ENCODE results near the gene FAM149A. TPM values are rescaled to one million over a fixed set of nuclear protein-coding genes. Genes with fewer than 3 reads are reported as not detected.

Gene FAM149A
- total RNA-seq, 2 experiments from 2014 or later, result not detected

DNA sequence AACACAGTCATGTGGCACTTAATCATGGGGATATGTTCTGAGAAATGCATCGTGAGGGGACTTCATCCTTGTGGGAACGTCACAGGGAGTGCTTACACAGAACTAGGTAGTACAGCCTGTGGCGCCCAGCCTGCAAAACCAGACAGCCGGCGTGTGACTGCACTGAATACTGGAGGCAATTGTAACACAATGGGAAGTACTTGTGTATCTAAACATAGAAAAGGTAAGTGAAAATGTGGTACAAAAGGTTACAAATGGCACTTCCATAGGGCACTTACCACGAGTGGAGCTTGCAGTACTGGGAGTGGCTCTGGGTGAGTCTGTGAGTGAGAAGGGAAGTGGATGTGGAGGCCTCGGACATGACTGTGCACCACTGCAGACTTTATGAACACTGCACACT lies 30.3 kb upstream of the FAM149A start:
- no peak overlapping the region for H3K27ac ChIP-seq (ENCODE audit: low read depth, low read length, poor library complexity, severe bottlenecking)
- H3K4me3 ChIP-seq (ENCODE audit: low read depth, low read length, poor library complexity, severe bottlenecking), result no peak overlapping the region
- no peak overlapping the region for H2AFZ ChIP-seq (ENCODE audit: low read length)
- H3K4me2 ChIP-seq (ENCODE audit: low read length), result no peak overlapping the region
- no peaks in the 10 kb centered on the region for H3K36me3 ChIP-seq (ENCODE audit: insufficient read depth, low read length)
- H3K9me3 ChIP-seq (ENCODE audit: low read length), result no peaks in the 10 kb centered on the region
- intact Hi-C loops (cut with micrococcal nuclease; ENCODE audit: unreplicated experiment), result no loop called here
- H3K79me2 ChIP-seq (ENCODE audit: insufficient read depth, low read depth, low read length), result no peaks in the 10 kb centered on the region
- no peaks in the 10 kb centered on the region for H3K4me1 ChIP-seq (ENCODE audit: insufficient read depth, low read length, poor library complexity, severe bottlenecking)
- TF ChIP-seq, protein P1, sequence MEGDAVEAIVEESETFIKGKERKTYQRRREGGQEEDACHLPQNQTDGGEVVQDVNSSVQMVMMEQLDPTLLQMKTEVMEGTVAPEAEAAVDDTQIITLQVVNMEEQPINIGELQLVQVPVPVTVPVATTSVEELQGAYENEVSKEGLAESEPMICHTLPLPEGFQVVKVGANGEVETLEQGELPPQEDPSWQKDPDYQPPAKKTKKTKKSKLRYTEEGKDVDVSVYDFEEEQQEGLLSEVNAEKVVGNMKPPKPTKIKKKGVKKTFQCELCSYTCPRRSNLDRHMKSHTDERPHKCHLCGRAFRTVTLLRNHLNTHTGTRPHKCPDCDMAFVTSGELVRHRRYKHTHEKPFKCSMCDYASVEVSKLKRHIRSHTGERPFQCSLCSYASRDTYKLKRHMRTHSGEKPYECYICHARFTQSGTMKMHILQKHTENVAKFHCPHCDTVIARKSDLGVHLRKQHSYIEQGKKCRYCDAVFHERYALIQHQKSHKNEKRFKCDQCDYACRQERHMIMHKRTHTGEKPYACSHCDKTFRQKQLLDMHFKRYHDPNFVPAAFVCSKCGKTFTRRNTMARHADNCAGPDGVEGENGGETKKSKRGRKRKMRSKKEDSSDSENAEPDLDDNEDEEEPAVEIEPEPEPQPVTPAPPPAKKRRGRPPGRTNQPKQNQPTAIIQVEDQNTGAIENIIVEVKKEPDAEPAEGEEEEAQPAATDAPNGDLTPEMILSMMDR (conservative IDR thresholded peaks at IDR 0.05; ENCODE audit: low read length), result no peak
- no peak for TF ChIP-seq EZH2phosphoT487 (IDR thresholded peaks at IDR 0.05; ENCODE audit: borderline replicate concordance, low read depth, low read length)
- no peaks in the 10 kb centered on the region for H4K20me1 ChIP-seq (ENCODE audit: insufficient read depth, low read length)
- no peak for DNase-seq (ENCODE audit: low spot score)
- POLR2A ChIA-PET, result interaction anchor here (1.0 kb wide), 1 partner anchor 613 kb away, joined by 3 read pairs; no protein-coding TSS in a partner anchor
- no peaks in the 10 kb centered on the region for H3K9me2 ChIP-seq (ENCODE audit: insufficient read depth, low read length)
- CTCF ChIA-PET (ENCODE audit: unreplicated experiment), result no interaction called here
- no TSS peak for BruUV-seq (replicated peaks)

DNA sequence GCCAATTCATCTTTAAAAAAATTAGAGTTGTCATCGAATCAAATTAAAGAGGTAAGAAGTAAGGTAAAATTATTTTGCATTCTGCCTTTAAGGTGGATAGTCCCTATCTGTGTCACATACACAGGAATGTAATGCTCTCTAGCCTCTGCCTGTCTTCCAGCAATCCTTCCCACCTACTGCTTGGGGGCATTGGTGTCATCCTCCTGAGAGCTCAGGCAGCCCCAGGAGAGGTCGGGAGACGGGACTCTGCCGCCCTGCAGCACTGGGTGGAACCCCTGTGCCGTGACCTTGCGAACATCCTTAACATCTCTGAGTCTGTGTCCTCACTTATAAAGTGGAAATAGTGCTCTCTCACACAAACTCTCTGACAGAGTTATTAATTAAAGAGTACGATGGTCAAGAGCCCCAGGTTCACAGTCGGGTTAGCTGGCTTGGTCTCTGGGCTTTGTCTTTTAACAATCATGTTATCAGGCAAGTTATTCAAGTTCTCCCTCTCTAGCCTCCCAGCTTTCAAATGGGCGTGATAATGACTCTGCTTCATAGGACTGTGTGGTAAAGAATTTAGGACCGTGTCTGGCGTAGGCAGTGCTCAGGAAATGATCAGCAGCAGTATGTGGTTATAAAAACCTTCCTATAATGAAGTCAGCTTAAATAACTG lies 25.4 kb upstream of the FAM149A start:
- Histone ChIP-seq H2AFZ (ENCODE audit: low read length) (no peak overlapping the region), H3K4me1 (ENCODE audit: insufficient read depth, low read length, poor library complexity, severe bottlenecking) (no peaks in the 10 kb centered on the region), H3K4me3 (ENCODE audit: low read depth, low read length, poor library complexity, severe bottlenecking) (no peak overlapping the region), H3K9me3 (ENCODE audit: low read length) (no peaks in the 10 kb centered on the region), H3K79me2 (ENCODE audit: insufficient read depth, low read depth, low read length) (no peaks in the 10 kb centered on the region), H3K36me3 (ENCODE audit: insufficient read depth, low read length) (no peaks in the 10 kb centered on the region), H3K27ac (ENCODE audit: low read depth, low read length, poor library complexity, severe bottlenecking) (no peak overlapping the region), H3K9me2 (ENCODE audit: insufficient read depth, low read length) (no peaks in the 10 kb centered on the region), H4K20me1 (ENCODE audit: insufficient read depth, low read length) (no peaks in the 10 kb centered on the region), H3K4me2 (ENCODE audit: low read length) (no peak overlapping the region)
- no peak for DNase-seq (ENCODE audit: low spot score)
- TF ChIP-seq EZH2phosphoT487 (IDR thresholded peaks at IDR 0.05; ENCODE audit: borderline replicate concordance, low read depth, low read length), result no peak
- TF ChIP-seq, protein P1 (conservative IDR thresholded peaks at IDR 0.05; ENCODE audit: low read length), result no peak
- POLR2A ChIA-PET, result interaction anchor here (0.5 kb wide), 1 partner anchor 1947 kb away, joined by 4 read pairs; no protein-coding TSS in a partner anchor
- no TSS peak for BruUV-seq (replicated peaks)
- intact Hi-C loops (cut with micrococcal nuclease; ENCODE audit: unreplicated experiment), result no loop called here
- CTCF ChIA-PET (ENCODE audit: unreplicated experiment), result no interaction called here

DNA sequence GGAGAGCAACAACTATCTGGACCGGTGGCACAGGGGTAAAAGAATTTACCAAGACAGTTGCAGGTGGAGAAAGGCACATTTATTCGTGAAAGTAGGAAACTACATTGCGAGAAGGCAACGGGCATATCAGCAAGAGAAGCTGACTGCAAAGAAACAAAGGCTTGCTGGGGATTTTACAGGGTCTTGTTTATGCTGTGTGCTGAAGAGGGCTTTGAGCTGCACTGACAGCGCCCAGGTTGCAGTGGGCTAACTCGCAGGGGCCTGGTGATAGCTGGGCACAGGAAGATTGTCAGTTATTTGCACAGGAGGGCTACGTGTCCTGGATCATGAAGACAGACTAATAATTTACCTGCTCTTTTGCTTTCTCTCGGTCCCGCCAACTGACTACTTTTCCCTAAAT lies 24.8 kb upstream of the FAM149A start:
- CTCF ChIA-PET (ENCODE audit: unreplicated experiment), result no interaction called here
- no peaks in the 10 kb centered on the region for H3K36me3 ChIP-seq (ENCODE audit: insufficient read depth, low read length)
- no peak overlapping the region for H3K4me3 ChIP-seq (ENCODE audit: low read depth, low read length, poor library complexity, severe bottlenecking)
- no peaks in the 10 kb centered on the region for H3K9me2 ChIP-seq (ENCODE audit: insufficient read depth, low read length)
- H3K79me2 ChIP-seq (ENCODE audit: insufficient read depth, low read depth, low read length), result no peaks in the 10 kb centered on the region
- no peak for TF ChIP-seq EZH2phosphoT487 (IDR thresholded peaks at IDR 0.05; ENCODE audit: borderline replicate concordance, low read depth, low read length)
- TF ChIP-seq, protein P1 (conservative IDR thresholded peaks at IDR 0.05; ENCODE audit: low read length), result no peak
- H3K9me3 ChIP-seq (ENCODE audit: low read length), result no peaks in the 10 kb centered on the region
- DNase-seq (ENCODE audit: low spot score), result no peak
- BruUV-seq (replicated peaks), result no TSS peak
- H4K20me1 ChIP-seq (ENCODE audit: insufficient read depth, low read length), result no peaks in the 10 kb centered on the region
- no peaks in the 10 kb centered on the region for H3K4me1 ChIP-seq (ENCODE audit: insufficient read depth, low read length, poor library complexity, severe bottlenecking)
- POLR2A ChIA-PET, result no interaction called here
- intact Hi-C loops (cut with micrococcal nuclease; ENCODE audit: unreplicated experiment), result no loop called here
- H2AFZ ChIP-seq (ENCODE audit: low read length), result no peak overlapping the region
- H3K27ac ChIP-seq (ENCODE audit: low read depth, low read length, poor library complexity, severe bottlenecking), result no peak overlapping the region
- H3K4me2 ChIP-seq (ENCODE audit: low read length), result no peak overlapping the region
